T47D (cell line): ENCODE measurements around the gene VWA1.
"Not testable (repeated sequence)": the region's sequence is repeated elsewhere in the genome, so short reads cannot be mapped to it uniquely, and the experiment has no call there.

Experiments used
- DNase-seq, 2 experiments: peaks; one replicate each; pipeline versions ENCODE4 v3.0.0 to v3.0.0-alpha.2; 2011 to 2012; ENCODE audit warnings: low read depth in 1 of 2, low spot score in 1 of 2
- JUND ChIP-seq: IDR thresholded peaks from 2 replicates; pipeline ENCODE4 v1.6.1; 2012; ENCODE audit warnings: low read depth
- in situ Hi-C: cut with HindIII; loops from 2 replicates; pipeline ENCODE4 v1.10.0; 2016; ENCODE audit warnings: low sequenced_read_pairs, low pct_unique_long_range_greater_than_20kb

VWA1 gene

DNA sequence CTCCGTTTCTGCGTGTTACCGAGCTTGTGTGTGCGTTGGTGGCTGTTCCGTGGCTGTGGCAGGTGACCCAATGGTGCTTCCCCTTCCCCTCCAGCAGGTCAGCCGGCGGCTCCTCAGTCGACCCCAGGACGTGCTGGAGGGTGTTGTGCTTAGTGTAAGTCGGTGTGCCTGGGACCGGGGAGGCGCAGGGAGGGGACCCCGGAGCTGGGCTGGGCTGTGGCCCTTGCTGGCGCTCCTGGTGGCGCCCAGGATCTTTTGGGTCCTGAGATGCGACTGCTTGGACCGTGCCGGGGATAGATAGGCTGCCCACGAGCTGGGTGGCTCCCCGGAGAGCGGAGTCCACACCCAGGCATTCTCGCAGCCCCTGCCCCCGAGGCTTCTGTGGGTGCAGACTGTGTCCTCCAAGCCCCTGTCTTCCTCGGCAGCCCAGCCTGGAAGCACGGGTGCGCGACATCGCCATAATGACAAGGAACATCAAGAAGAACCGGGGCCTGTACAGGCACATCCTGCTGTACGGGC is 19.9 kb downstream of the VWA1 start:
- no peak for TF ChIP-seq JUND
- in situ Hi-C loops: no loop called here

DNA sequence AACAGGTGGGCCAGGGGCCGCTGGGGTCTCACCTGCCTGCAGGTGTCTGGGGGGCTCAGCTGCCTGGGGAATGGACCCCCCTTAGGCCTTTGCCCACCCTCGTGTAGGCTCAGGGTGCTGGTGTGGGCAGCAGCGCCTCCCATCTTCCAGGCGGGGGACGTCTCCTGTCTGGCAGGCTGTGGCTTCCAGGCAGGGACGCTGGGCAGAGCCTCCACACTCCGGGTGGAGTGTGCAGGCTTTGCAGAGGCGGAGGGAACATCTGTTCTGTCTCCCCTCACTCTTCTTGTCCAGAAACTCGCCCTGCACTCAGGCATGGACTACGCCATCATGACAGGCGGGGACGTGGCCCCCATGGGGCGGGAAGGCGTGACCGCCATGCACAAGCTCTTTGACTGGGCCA is 20.4 kb downstream of the VWA1 start:
- DNase-seq, in situ Hi-C loops: not testable (repeated sequence)

More for the DNA sequence above, 19.9 kb downstream of the VWA1 start:
- DNase-seq: no peak

DNA sequence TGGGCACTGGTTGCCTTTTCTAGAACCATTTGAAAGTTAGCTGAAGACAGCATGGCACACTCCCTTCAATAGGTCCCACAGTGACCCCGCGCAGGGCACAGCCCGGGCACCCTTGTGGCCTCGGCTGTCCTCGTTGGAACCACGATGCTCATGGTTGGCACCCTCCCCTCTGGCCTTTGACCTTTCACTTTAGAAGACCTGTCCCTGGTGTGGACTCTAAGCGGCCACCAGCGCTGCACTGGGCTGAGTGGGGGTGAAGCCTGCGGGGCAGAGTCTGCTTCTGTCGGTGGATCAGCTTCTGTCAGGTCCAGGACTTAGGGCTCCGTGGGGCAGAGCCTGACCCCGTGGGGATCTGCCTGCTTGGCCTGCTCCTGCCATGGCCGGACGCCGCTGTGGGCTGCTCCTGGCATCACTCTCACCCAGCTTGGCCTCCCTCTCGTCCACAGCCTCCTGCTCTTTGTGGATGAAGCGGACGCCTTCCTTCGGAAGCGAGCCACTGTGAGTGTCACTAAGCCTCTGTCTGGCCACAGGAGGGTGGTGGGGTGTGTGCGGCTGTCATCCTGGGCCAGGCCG is 21.3 kb downstream of the VWA1 start:
- DNase-seq, in situ Hi-C loops: not testable (repeated sequence)

DNA sequence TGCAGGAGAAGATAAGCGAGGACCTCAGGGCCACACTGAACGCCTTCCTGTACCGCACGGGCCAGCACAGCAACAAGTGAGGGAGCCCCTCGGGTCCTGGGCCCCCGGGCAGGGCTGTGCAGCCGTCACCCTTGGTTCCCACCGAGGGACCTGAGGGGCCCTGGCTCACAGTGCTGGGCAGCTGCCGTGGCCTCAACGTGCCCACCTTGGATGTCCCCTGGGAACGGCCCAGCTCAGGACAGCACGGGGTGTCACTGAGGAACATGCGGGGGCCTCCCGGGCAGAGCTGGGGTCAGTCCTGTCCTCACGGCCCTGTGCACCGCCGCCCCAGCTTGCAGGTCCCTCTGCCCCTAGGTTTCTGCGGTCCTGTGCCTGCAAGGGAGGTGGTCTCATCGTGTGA is 23.7 kb downstream of the VWA1 start:
- DNase-seq, in situ Hi-C loops: not testable (repeated sequence)

DNA sequence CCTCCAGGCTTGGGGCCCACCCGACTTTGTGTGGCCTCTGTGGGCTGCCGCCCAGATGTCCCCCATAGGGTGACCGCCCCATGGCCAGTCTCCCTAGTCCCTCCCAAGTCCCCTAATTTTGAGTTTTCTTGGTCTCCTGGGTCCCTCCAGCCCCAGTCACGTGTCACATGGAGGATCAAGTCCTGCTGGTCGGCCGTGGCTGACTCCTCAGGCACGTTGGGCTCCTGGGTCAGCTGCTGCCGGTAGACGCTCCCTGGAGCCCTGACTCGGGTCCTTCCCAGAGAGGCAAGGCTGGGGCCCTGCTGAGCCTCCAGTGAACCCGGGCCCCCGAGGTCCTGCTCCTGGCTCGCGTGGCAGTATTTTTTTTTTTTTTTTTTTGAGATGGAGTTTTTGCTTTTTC is 24.2 kb downstream of the VWA1 start:
- in situ Hi-C loops, DNase-seq: not testable (repeated sequence)

DNA sequence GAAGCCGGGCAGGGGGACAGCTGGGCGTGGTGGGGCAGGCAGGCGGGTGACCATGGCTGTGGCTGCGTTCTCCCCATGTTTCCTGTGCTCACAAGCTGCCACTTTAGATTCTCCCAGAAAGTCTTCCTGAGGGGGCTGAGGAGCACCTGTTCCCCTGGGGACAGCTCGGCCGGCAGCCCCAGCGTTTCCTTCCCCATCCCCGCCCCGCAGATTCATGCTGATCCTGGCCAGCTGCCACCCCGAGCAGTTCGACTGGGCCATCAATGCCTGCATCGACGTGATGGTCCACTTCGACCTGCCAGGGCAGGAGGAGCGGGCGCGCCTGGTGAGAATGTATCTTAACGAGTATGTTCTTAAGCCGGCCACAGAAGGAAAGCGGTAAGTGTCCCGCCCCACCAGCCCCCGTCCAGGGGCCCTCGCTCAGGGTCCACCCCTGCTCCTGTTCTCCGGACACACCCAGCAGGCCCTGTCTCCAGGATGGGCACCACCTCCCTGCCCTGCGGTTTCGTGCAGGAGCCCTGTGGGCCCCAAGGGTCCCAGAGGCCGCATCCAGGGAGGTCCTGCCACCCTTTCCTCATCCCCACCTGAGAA is 25.1 kb downstream of the VWA1 start:
- DNase-seq: no peak
- in situ Hi-C loops: no loop called here
- no peak for TF ChIP-seq JUND

DNA sequence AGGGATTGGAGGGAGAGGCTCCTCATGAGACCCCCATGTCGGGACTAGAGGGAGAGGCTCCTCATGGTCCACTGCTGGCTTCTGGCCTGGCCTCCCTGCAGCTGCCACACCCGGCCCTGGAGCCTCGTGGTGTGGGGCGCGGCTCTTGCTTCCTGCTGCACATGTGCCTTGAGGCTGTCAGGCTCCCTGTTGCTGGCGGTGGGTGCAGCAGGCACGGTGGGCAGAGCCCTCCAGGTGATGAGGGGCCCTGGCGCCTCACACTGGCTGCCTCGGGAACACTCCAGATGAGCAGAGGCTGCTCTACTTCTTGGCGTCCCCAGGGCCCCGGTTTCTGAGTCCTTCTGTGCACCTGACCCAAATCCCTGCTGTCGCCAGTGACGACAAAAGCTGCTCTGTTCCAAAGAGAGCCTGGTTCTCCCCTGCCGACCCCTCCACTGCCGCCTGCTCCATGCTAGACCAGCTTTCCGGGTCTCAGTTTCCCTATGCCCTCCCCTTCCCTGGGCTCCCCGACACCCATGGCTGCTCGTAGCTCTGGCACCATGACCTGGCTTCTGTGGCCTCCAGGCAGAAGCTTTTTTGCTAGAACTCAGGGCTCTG is 26.3 kb downstream of the VWA1 start:
- no peak for DNase-seq
- in situ Hi-C loops: no loop called here

DNA sequence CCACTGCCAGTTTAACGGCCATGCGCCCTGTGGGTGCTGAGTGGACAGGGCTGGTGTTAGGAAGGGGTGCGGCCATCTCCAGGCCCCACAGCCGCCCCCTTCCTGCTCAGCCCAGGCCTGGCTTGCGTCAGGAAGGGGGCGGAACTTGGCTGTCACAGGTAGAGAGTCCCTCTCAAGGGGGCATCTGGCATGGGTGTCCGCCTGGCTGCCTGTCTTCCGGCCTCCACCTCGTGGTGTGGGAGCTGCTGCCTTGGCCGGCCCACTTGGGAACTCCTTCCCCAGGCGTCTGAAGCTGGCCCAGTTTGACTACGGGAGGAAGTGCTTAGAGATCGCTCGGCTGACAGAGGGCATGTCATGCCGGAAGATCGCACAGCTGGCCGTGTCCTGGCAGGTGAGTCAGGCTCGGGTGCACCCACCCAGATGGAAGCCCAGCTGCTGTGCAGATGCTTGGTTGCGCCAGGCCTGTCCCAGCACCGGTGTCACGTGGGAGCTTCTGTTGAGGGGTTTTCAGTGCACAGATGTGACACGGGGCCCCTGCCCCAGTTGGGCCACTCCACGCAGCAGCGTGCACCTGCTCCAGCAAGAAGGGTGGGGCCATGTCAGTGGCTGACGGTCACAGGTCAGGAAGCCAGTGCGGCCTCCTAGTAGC is 27.0 kb downstream of the VWA1 start:
- in situ Hi-C loops: no loop called here
- no peak for TF ChIP-seq JUND
- DNase-seq: no peak

More for the DNA sequence above, 26.3 kb downstream of the VWA1 start:
- no peak for TF ChIP-seq JUND

DNA sequence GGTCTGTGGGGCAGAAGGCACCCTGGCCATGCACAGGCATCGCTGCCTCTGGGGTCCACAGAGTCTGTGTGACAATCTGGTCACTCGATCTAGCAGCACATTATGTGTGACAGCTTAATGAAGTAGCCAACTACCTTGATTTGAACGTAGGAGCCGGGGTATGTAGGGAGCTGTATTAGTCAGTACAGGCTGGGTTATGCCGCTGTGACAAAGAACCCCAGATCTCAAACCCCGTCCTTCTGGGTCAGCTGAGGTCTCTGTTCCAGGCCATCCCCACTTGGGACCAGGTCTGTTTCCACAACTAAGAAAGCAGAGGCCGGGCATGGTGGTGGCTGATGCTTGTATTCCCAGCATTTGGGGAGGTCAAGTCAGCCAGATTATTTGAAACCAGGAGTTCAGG is 27.8 kb downstream of the VWA1 start:
- no peak for TF ChIP-seq JUND
- in situ Hi-C loops: no loop called here
- DNase-seq: no peak

DNA sequence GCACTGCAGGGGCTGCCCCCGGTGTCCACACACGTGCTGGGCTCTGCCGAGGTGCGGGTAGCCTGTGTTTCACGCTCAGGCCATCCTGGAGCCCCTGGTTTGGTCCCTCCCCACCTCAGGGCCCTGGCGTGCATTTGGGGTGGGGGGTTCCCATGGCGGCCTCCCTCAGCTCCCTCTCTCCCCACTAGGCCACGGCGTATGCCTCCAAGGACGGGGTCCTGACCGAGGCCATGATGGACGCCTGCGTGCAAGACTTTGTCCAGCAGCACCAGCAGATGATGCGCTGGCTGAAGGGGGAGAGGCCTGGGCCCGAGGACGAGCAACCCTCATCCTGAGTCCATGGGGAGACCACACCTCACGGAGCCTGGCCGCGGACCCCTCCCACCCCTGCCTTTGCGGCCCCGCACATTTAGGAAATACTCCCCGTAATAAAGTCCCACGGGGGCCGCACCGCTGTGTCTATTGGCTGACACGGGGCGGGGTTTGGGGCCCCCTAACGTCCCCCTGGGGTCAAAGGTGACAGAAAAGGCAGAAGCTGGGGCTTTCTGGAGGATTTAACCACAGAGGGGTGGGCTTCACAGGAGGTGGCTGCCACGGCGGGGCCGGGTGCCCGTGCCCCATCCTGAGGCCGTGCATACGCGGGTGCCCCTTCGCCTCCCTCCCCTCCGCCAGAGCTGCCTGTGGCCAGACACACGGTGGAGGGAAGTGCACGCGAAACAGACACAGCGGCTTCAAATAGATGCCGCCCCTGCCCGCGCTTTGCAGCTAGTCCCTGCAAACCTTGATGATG is 32.9 kb downstream of the VWA1 start:
- in situ Hi-C loops: not testable (repeated sequence)

DNA sequence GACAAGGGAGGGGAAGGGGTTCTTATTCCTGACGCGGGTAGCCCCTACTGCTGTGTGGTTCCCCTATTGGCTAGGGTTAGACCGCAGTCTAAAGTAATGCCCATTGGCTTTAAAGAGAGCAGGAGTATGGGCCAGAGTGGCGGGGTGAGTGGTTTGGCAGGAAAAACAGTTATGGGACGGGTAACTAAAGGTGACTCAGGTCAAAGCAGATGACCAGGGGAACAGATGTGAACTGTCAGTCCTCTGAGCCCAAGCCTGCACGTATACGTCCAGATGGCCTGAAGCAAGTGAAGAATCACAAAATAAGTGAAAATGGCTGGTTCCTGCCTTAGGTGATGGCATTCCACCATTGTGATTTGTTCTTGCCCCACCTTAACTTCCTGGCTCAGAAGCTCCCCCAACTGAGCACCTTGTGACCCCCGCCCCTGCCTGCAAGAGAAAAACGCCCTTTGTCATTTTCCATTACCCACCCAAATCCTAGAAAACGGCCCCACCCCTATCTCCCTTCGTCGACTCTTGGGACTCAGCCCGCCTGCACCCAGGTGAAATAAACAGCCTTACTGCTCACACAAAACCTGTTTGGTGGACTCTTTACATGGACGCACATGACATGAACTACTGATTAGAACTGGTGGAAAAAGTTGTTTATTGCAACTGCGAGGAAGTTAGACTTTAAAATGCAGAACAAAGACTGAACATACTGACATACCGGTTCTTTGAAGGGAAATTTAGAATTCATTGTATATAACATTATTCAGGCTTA is 35.3 kb downstream of the VWA1 start:
- no peak for TF ChIP-seq JUND
- DNase-seq: peak in 1 of 2 experiments; percentile 44
- in situ Hi-C loops: no loop called here

More for the DNA sequence above, 32.9 kb downstream of the VWA1 start:
- not testable (repeated sequence) for DNase-seq

DNA sequence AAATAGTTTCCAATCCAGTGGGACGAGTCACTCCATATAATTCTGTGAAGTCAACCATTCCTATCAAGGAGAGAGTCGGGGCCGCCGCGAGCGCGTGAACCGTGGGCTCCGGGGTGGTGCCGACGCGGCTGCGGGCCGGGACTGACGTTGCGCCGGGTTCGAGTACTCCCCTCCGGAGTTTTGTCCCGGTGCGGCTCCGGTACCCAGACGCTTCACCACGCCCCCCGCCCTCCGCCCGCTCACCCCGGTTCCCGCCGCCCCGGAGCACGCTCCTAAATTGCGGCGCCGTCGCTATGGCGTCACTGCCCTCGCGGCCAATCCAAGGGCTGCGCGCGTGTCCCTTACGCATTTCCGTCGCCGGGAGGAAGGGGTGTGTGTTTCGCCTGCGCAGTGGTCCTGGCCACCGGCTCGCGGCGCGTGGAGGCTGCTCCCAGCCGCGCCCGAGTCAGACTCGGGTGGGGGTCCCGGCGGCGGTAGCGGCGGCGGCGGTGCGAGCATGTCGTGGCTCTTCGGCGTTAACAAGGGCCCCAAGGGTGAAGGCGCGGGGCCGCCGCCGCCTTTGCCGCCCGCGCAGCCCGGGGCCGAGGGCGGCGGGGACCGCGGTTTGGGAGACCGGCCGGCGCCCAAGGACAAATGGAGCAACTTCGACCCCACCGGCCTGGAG is 36.0 kb downstream of the VWA1 start, which contains the start of gene ATAD3B:
Gene ATAD3B (plus strand): TSS at position 377 of the 664 bp plus-strand sequence. CDS start 120 bp downstream, at position 497.
- no peak for TF ChIP-seq JUND
- in situ Hi-C loops: no loop called here
- DNase-seq: peak; percentile 90 to 94

DNA sequence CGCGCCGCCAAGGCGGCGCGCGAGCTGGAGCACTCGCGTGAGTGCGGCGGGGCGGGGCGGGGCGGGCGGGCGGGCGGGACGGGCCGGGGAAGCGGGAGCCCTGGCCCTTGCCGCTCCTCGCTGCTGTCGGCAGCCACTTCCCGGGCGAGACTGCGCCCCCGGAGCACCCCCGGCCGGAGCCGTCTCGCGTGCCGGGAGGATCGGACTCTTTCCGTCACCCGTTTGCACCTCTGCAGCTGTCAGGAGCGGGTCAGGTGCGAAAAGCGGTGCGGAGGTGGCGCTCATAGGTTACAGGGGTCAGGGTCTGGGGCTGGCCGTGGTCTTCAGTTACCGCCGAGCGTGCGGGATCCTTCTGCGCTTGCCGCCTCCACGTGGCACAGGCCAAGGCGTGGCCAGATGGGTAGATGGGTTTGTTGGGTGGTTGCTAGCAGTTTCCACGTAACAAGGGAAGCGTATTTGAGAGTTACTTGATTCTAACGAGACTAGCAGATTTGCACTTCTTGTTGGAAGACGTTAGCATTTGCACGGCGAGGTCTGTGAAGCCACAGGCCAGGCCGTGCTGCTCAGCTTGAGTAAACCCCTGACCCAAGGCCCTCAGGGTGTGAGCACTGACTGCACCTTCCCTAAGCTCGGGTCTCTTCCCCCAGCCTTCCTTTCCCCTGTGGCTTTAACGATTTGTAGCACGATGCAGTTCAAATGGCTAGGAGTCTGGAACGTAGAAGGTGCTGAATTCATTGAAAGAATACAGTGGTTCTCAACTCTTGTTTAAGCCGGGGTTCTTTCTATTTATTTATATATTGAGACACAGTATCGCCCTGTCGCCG is 36.8 kb downstream of the VWA1 start:
- in situ Hi-C loops: not testable (repeated sequence)

DNA sequence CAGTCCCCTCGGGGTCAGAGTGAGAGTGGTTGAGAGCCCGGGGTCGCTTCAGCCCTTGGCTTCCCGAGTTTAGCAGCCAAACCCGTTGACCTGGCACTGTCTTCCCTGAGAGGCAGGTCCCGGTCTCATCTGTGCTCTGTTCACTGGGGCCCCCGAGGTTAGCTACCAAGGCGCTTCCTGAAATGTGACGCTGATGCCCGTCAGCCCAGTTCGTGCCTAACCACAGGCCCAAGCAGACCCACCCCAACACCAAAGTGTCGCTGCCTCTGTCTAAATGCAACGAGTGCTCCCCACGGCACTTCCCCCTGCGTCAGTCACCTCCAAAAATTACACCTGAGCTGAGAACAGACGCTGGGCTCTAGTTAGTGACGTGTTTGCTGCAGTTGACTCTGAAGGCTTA is 40.5 kb downstream of the VWA1 start:
- in situ Hi-C loops, DNase-seq: not testable (repeated sequence)

More for the DNA sequence above, 36.8 kb downstream of the VWA1 start:
- not testable (repeated sequence) for DNase-seq
